Omental fat pad (tissue), 4 donors: ENCODE results near the gene FOXN4. TPM values are rescaled to one million over a fixed set of nuclear protein-coding genes. Genes with fewer than 3 reads are reported as not detected.

Source experiments
- ATAC-seq: fragments of 150-250 bp; one replicate; pipeline ENCODE4 v1.9.1; 2016; ENCODE audit warnings: mild to moderate bottlenecking, moderate library complexity; ENCODE audit not compliant: low FRiP score
- DNase-seq: peaks from one replicate; pipeline ENCODE4 v3.0.0-alpha.2; 2019; ENCODE audit warnings: low spot score
- total RNA-seq, 4 donors: library from RNA; depleted of rRNA; stranded (reverse); fragments of >200 nt; gene quantifications; one replicate each; pipeline ENCODE4 v1.1.0, GENCODE V29; 2016
- TF ChIP-seq, protein P1 (sequence below), 3 donors: fragments of 450-650 bp; IDR thresholded peaks; one replicate each; pipeline ENCODE4 v1.5.1; 2016 to 2017; ENCODE audit warnings: antibody characterized with exemption in 3 of 3, mild to moderate bottlenecking in 3 of 3, moderate library complexity in 2 of 3

The FOXN4 gene
- total RNA-seq, 4 donors from 2014 or later, result not detected

DNA sequence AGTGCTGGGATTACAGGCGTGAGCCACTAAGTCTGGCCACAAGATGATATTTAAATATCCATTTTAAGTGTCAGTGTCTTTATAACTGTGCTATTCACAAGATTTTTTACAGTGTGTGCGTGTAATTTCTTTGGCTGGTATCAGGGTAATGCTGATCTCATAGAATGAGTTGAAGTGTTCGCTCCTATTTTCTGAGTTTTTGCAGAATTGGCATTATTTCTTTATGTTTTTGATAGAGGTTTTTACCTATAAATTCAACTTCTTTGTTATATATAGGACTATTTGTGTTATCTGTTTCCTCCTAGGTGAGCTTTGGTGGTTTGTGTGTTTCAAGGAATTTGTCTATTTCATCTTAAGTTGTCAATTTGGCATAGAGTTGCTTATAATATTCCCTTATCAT is 45.6 kb downstream of the FOXN4 start:
- TF ChIP-seq, protein P1, sequence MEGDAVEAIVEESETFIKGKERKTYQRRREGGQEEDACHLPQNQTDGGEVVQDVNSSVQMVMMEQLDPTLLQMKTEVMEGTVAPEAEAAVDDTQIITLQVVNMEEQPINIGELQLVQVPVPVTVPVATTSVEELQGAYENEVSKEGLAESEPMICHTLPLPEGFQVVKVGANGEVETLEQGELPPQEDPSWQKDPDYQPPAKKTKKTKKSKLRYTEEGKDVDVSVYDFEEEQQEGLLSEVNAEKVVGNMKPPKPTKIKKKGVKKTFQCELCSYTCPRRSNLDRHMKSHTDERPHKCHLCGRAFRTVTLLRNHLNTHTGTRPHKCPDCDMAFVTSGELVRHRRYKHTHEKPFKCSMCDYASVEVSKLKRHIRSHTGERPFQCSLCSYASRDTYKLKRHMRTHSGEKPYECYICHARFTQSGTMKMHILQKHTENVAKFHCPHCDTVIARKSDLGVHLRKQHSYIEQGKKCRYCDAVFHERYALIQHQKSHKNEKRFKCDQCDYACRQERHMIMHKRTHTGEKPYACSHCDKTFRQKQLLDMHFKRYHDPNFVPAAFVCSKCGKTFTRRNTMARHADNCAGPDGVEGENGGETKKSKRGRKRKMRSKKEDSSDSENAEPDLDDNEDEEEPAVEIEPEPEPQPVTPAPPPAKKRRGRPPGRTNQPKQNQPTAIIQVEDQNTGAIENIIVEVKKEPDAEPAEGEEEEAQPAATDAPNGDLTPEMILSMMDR (IDR thresholded peaks at IDR 0.05), result no peak
- ATAC-seq (no peak), DNase-seq (no peak)

DNA sequence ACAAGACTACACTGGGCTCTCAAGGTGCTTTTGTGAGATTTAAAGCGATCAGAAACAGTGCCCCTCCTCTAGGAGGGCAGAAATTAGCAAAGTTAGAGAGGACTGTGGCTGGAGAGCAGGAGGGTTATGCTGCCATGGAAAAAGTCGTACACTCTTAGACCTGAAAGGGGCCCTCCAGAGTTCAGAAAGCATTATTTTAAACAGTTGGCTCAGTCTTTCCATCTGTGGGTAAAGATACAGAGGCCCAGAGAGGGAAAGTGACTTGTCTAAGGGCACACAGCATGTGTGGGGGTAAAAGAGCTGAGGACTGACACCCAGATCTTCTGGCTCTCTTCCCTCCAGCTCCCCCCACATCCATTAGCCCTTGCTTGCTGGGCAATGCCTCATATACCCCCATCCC is 47.1 kb downstream of the FOXN4 start:
- ATAC-seq, result no peak
- TF ChIP-seq, protein P1 (IDR thresholded peaks at IDR 0.05), result no peak
- no peak for DNase-seq

DNA sequence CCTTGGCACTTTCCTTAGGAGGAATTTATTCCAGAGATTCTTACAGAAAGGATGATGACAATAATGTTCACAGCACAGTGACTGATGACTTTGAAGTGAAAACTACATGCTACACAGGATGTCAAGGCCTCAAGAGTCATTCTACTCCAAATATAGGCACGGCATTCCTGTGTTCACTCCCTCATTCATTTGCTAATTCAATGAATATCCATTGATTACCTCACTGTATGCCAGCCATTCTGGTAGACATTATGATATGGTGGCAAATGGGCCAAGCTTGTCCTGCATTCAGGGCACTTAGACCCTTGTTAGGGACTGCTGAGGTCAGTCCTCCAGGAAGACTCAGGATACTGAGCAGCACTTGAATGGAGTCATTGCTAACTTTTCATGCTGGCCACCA is 48.0 kb downstream of the FOXN4 start:
- no peak for DNase-seq
- no peak for ATAC-seq

DNA sequence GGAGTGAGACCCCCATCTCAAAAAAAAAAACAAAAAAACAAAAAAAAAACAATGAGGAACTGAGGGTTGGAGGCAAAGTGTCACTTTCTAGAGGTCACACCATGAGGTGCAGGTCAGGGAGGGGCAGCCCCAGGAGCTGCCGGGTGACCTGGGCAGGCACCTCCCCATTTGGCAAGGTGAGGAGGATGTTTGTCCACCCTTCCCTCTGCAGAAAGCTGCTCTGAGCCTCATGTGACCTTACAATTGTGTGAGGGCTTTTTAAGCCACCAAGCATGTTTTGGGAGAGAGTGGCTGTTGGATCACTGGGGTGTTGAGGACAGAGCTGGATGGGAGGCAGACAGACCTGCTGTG is 49.6 kb downstream of the FOXN4 start:
- DNase-seq, result no peak
- no peak for ATAC-seq
- TF ChIP-seq, protein P1 (IDR thresholded peaks at IDR 0.05), result no peak

More for the DNA sequence above, 48.0 kb downstream of the FOXN4 start:
- TF ChIP-seq, protein P1 (IDR thresholded peaks at IDR 0.05), result no peak

- ATAC-seq (no peak), DNase-seq (no peak)
- TF ChIP-seq, protein P1 (IDR thresholded peaks at IDR 0.05), result no peak
These were observed 50.2 kb downstream of the FOXN4 start for GRCh38 chr12:109258607-109259544.

- no peak for DNase-seq
- ATAC-seq, result no peak
- TF ChIP-seq, protein P1 (IDR thresholded peaks at IDR 0.05), result no peak
These were observed 50.9 kb downstream of the FOXN4 start for GRCh38 chr12:109258201-109258600.

- ATAC-seq (no peak), DNase-seq (no peak)
- TF ChIP-seq, protein P1 (IDR thresholded peaks at IDR 0.05), result no peak
These were observed 53.1 kb downstream of the FOXN4 start for GRCh38 chr12:109256011-109256410.
